Fibroblast of the aortic adventitia (primary cell): ENCODE results near the gene LCE1F. TPM values are rescaled to one million over a fixed set of nuclear protein-coding genes. Genes with fewer than 3 reads are reported as not detected.

Source experiments
- DNase-seq: peaks from one replicate; pipeline ENCODE4 v3.0.0-alpha.2; 2010; ENCODE audit warnings: low read depth
- H3K4me3 ChIP-seq: 2 replicates; pipeline ENCODE4 v1.5.1; 2011; ENCODE audit warnings: low read depth, mild to moderate bottlenecking, control low read depth, low read length, moderate library complexity
- CTCF ChIP-seq: IDR thresholded peaks from 2 replicates; pipeline ENCODE4 v1.5.1; 2011; ENCODE audit warnings: mild to moderate bottlenecking, low read length, control low read depth, inconsistent platforms; ENCODE audit not compliant: insufficient read depth
- total RNA-seq: library from RNA; depleted of rRNA; stranded (reverse); fragments of >200 nt; gene quantifications from 2 replicates; pipeline ENCODE4 v1.2.3, GENCODE V29; 2012; ENCODE audit warnings: low replicate concordance

LCE1F gene
- total RNA-seq, 1 donor = not detected

GRCh38 chr1:152756872-152757271 is 18.1 kb upstream of the LCE1F start:
- no peak for TF ChIP-seq CTCF
- DNase-seq = no peak
- no peak overlapping the region for H3K4me3 ChIP-seq

DNA sequence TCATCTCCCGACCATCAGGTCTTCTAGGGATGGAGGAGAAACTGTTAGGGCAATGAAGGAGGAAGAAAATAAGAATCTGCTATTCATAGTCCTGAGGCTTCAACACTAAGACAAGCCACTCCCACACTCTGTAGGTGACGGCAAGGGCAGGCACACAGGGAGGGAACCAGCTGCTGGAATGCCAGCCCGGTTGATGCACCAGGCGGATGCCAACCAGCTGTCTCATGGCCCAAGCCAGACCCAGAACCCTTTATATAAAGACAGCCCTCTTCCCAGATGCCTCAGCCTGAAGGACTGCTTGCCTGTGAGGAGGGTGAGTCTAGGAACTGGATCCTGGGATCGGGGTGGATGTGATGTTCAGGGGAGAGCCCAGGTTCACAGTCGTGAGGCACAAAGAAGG is 17.2 kb upstream of the LCE1F start, which contains the start of gene KPRP:
Gene KPRP (plus strand): TSS at position 279 of the 400 bp plus-strand sequence. CDS start 1,564 bp downstream, outside the sequence.
- no peak for DNase-seq
- H3K4me3 ChIP-seq = no peak within 1 kb of the TSS
- no peak for TF ChIP-seq CTCF

DNA sequence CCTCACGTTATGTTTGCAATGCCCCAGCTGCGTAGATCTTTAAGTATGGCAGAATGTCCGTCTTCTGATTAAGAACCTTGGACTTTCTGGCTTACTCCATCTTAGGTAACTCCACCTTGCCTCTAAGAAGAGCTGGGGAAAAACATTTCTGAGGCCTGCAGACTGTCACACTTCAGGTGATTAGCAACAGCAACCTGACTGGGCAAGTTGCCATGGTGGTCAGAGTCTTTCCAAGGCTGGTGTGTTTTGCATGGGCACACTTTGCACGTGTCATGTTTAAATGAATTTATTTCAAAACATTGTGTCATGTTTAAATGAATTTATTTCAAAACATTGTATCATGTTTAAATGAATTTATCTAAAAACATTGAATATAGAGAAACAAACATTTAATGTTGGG is 16.3 kb upstream of the LCE1F start:
- H3K4me3 ChIP-seq = no peak overlapping the region
- TF ChIP-seq CTCF = no peak
- DNase-seq = no peak

- DNase-seq = no peak
- H3K4me3 ChIP-seq = no peak overlapping the region
- no peak for TF ChIP-seq CTCF
These were observed 15.3 kb upstream of the LCE1F start for GRCh38 chr1:152759453-152760173.

GRCh38 chr1:152760551-152761190 is 14.3 kb upstream of the LCE1F start:
- no peak overlapping the region for H3K4me3 ChIP-seq
- no peak for DNase-seq
- no peak for TF ChIP-seq CTCF

DNA sequence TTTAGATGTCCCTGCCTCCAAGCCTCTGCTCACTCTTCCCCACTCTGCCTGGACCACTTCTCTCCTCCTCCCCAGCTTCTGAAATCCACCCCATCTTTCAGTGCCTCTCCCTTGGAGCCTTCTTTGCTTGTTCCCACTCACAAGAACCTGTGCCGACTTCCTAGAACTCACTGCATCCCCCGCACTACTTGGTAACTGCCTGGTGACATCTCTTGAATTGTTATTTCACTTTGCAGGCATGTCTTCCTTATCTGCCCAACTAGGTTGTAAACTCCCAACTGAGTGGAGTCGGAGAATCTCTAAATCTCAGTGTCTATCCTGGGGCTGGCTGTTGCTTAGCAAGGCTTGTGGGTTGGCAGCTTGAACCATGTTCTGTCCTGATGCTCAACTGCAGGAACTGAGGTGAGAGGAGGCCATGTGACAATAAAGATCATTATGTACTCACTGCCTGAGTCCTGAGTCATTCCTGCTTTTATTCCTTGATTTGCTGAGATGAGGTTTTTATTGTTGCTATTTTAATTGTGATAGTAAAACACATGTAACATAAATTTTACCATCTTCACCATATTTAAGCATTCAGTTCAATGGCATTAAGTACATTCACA is 13.2 kb upstream of the LCE1F start:
- no peak for TF ChIP-seq CTCF
- no peak for DNase-seq
- H3K4me3 ChIP-seq = no peak overlapping the region
